GM18526 (cell line): ENCODE measurements around the gene LRP1.

Experiments
- POLR2A ChIP-seq: IDR thresholded peaks from 3 replicates; pipeline ENCODE4 v1.6.1; 2011; ENCODE audit not compliant: insufficient read length; ENCODE audit errors: extremely low read depth

The LRP1 gene

DNA sequence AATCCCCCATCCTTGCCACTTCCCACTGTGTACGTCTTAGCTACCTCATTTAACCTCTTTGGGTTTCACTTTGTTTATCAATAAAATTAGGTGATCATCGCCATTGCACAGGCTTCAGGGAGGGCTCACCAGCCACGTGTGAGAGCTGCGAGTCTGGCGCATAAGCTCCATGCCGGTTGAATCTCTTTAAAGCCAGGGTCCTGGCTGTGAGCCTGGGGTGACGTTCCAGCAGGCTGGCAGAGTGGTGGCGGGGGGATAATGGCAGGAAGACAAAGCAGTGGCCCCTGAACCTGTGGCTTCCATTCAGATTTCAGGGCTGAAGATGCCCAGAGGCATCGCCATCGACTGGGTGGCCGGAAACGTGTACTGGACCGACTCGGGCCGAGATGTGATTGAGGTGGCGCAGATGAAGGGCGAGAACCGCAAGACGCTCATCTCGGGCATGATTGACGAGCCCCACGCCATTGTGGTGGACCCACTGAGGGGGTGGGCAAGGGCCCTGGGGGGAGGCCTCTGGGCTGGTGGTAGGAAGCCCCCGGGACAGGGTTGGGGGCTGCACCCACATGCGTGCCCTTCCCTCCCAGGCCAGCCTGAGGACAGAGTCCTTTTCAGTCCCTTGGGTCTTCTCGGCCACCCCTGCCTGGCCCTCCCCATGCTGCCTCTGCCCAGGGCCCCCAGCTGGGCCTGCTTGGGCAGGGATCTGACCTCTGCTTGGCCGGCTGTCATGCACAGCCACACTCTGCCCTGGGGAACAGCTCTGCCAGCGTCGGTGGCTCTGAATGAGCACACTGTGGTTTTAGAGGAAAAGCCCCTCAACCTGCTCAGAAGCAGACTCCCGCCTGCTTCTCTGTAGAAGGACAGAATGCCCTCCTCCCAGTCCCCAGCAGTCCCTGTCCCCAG, 79.7 kb downstream of the LRP1 start:
- TF ChIP-seq POLR2A: no peak

DNA sequence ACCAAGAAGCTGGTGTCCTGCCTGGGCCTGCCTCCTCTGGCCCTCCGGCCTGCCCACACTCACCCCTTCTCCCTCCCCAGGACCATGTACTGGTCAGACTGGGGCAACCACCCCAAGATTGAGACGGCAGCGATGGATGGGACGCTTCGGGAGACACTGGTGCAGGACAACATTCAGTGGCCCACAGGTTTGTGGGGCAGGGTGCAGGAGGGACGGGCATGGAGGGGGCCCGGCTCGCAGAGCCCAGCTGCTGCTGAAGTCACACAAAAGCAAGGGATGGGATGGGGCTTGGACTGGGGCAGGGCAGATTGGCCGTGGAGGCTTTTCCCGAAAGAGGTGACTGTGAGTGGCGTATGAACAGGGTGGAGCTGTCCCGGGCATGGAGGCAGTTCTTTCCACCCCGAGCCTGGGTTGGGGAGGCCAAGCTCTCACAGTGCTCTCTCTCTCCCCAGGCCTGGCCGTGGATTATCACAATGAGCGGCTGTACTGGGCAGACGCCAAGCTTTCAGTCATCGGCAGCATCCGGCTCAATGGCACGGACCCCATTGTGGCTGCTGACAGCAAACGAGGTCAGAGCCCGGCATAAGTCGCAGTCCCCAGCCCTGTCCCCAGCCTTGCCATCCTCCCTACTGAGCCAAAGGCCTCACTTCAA, 80.5 kb downstream of the LRP1 start:
- TF ChIP-seq POLR2A: no peak

DNA sequence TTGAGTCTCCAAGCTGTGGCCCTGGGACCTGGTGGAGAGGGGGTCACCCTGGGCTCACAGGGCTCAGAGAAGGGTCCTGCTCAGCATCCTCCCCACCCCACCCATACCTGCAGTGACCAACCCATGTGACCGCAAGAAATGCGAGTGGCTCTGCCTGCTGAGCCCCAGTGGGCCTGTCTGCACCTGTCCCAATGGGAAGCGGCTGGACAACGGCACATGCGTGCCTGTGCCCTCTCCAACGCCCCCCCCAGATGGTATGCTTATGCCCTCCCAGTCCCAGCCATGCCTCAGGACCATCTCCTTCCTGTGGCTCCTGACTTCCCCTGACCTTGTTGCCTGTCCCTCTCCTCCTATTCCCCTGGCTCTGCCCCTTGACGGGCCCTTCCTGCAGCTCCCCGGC, 81.6 kb downstream of the LRP1 start:
- no peak for TF ChIP-seq POLR2A

DNA sequence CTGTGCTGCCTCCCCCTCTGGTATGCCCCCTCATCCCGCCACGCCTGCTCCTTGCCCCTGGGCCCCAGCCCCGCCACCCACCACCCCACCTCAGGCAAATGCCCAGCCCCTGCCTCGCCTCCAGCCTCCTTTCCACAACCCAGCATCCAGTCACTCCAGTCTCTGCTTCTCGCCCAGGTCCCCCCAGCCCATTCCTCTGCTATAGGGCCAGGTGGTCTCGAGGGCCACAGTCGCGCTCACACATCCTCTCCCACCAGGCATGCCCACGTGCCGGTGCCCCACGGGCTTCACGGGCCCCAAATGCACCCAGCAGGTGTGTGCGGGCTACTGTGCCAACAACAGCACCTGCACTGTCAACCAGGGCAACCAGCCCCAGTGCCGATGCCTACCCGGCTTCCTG, 82.2 kb downstream of the LRP1 start:
- no peak for TF ChIP-seq POLR2A

DNA sequence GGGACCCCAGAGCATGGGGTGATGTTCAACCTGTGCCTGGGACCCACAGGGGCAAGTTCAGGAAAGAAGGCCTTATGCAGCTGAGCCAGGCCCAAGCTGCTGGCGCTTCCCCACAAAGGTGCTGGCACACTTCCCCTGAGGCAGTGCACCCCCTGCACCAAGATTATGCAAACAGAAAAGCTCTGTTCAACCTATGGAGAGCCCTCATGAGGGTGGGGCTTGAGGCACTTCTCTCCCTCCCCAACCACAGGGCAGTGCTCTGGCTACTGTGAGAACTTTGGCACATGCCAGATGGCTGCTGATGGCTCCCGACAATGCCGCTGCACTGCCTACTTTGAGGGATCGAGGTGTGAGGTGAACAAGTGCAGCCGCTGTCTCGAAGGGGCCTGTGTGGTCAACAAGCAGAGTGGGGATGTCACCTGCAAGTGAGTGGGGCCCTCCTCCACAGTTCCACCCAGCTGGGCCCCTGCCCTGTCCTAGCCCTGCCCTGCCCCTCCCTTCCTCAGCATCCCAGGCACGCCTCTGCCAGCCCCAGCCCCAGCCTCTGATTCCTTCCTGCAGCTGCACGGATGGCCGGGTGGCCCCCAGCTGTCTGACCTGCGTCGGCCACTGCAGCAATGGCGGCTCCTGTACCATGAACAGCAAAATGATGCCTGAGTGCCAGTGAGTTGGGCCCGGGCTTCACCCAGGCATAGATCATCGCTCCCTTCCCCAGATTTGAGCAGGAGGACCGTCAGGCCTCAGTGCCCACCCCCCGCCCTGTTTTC, 82.8 kb downstream of the LRP1 start:
- TF ChIP-seq POLR2A: no peak

DNA sequence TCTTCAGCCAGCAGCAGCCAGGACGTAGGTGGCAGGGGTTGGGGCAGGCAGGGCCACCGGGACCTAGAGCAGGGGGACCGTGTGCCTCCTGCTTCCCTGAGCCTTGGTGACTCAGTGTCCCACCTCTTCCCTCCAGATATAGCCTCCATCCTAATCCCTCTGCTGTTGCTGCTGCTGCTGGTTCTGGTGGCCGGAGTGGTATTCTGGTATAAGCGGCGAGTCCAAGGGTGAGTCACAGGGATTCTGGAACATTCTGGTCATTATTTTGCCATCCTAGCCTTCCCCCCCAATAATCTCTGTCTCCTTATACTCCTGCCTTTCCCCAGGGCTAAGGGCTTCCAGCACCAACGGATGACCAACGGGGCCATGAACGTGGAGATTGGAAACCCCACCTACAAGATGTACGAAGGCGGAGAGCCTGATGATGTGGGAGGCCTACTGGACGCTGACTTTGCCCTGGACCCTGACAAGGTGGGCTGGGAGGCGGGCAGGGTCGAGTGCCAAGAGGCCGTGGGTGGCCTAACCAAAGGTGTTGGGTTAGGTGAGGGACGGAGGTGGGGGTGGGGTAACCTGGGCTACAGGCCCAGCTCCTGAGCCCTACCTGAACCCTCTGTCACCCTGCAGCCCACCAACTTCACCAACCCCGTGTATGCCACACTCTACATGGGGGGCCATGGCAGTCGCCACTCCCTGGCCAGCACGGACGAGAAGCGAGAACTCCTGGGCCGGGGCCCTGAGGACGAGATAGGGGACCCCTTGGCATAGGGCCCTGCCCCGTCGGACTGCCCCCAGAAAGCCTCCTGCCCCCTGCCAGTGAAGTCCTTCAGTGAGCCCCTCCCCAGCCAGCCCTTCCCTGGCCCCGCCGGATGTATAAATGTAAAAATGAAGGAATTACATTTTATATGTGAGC, 83.8 kb downstream of the LRP1 start:
- TF ChIP-seq POLR2A: no peak

DNA sequence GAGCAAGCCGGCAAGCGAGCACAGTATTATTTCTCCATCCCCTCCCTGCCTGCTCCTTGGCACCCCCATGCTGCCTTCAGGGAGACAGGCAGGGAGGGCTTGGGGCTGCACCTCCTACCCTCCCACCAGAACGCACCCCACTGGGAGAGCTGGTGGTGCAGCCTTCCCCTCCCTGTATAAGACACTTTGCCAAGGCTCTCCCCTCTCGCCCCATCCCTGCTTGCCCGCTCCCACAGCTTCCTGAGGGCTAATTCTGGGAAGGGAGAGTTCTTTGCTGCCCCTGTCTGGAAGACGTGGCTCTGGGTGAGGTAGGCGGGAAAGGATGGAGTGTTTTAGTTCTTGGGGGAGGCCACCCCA, 84.4 kb downstream of the LRP1 start:
- TF ChIP-seq POLR2A: no peak

DNA sequence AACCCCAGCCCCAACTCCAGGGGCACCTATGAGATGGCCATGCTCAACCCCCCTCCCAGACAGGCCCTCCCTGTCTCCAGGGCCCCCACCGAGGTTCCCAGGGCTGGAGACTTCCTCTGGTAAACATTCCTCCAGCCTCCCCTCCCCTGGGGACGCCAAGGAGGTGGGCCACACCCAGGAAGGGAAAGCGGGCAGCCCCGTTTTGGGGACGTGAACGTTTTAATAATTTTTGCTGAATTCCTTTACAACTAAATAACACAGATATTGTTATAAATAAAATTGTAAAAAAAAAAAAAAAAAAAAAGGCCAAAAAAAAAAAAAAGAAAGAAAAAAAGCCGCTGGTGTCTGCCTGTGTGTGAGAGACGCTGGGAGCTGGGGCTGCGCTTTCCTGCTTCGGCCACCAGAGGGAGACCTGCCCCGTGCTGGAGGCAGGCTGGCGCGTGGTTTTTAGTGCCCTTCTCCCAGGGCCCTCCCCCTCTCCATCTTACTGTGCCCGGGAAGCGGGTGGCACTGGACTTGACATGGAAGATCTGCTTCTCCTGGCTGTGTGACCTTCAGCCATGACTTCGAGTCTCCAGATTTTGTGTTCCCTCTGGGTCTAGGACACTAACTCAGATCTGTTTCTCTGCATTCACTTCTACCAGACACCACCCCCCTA, 84.9 kb downstream of the LRP1 start:
- no peak for TF ChIP-seq POLR2A

DNA sequence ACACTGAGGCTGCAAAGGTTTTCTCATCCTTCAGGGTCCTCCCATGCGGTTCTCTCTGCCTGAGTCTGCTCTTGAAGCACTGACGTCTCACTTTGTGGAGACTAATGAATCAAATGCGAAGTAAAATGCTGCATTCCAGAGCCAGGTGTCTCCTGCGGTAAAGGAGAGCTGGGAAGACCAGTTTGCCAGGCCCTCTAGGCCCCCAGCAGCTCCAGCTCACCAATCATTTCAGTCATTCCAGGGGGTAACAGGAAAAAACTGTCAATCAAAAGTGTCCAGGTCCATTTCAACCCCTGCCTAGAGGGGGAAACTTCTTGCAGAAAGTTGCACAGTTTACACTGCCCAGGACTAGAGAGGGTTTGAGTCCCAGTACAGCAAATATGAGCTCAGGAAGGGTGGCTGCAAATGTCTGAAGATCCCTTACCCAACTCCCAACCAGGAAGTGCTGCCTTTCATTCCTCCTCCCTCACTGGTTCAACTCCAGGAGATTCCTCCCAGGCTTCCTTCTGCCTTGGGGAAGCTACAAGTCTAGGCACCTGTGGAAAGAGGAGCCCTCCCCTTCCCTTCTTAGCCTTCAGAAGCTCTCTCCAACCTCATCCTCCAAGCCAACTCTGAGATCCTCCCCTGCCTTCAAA, 85.6 kb downstream of the LRP1 start:
- TF ChIP-seq POLR2A: no peak

DNA sequence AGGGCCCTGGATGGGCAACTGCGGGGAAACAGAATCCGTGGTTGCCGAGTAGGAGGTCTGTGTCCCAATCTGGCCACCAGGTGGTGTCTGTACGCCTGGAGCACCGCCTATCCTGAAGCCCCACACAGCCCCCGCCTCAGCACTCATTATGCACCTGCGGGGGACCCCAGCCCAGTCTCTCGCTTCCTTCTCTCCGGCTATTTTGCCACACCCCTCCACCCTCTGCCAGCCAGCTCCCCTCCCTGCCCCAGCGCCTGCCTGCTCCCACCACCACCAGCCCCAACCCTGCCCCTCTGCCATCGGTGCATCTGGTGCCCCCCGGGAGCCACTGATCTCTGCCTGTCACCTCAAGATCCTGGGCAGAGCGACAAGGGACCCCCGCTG, 86.1 kb downstream of the LRP1 start:
- no peak for TF ChIP-seq POLR2A

DNA sequence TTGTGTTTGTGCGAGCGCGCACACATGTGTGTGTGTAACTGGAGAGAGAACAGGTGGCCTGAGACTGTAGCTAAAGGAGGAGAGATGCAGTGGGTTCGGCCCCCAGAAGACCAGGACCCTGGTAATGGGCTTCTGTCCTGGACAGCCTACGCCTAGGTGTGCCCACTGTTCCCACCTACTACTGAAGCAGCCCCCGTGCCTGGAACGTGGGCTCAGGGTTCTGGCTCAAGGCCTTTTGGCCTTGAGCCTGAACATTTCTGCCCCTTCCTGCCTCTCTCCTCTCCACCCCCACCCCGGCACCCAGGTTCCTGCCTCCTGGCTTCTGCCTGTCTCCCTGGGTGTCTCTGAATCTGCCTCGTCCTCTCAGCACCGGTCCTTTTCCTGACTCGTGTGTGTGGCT, 86.8 kb downstream of the LRP1 start:
- TF ChIP-seq POLR2A: no peak

DNA sequence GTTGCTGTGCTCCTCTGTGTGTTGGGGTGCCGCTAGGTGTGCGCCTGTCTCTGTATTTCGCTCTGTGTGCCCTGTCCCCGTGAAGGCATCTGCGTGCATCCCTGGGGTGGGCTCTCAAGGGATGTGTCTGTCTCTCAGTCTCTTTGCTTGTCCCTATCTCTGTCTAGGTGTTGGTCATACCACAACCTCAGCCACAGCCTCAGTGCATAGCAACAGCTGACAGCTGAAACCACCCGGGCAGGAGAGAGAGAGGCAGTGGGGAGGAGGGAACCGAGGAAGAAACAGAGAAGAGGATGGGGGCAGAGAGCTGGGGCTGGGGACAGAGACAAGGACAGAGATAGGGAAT, 87.4 kb downstream of the LRP1 start:
- no peak for TF ChIP-seq POLR2A

DNA sequence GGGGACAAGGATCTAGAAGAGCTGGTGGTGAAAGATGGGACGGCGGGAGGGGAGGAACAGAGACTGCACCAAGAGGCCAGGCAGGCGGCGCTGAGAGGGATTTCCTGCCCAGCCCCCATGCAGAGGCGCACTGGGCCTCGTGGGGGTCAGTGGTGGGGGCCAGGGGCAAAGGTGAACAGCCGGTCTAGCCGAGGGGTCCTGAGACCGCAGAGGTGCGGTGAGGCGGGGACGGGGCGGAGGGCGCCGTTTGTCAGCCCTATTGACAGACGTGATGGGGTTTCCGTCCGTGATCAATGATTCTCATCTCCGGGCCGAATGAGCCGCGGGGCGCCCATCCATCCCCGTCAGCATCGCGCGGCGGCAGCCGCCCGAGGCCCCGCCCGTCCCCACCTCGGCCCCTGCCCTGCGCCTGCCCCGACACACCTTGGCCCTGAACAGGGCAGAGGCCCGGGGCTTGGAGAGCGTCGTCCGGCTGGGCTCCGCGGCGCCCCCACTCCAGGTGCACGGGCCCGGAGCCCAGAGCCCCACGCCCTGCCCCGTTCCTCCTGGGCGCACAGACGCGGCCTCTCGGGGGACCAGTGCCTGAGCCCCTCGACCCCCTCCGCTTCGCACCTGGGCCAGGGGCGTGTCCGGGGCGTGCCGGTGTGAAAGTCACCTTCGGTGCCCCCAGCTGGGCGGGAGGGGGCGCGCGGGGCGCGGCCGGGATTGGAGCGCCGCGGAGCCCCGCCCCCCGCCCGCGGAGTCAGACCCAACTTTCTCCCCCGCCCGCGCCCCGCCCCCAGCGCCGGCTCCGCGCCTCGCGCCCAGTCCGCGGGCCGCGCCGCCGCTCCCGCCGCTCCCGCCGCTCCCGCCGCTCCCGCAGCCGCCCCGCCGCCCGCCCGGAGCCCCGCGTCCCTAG, 88.0 kb downstream of the LRP1 start, which contains the start of gene NXPH4:
NXPH4 (plus strand) TSS at position 781 of the 898 bp plus-strand sequence. CDS start 176 bp downstream, outside the sequence.
- no peak for TF ChIP-seq POLR2A
